ENCODE data around the gene CEPT1.

- TF ChIP-seq CTCF (conservative IDR thresholded peaks at IDR 0.05 in 1 of 2, IDR thresholded peaks at IDR 0.05 in 1 of 2; ENCODE audit: extremely low read depth in 1 of 2, insufficient read depth in 1 of 2, low read depth in 1 of 2, low read length in 2 of 2) (no peak), EZH2 (IDR thresholded peaks at IDR 0.05; ENCODE audit: borderline replicate concordance, low read length) (no peak)
These were observed 87.4 kb downstream of the CEPT1 start, which contains the start of gene CHI3L2 for GRCh38 chr1:111227434-111227833.
